ENCODE data around the gene MLXIPL.
"Not testable (repeated sequence)": the region's sequence is repeated elsewhere in the genome, so short reads cannot be mapped to it uniquely, and the experiment has no call there.

Gene MLXIPL

GRCh38 chr7:73611017-73611555, 13.2 kb downstream of the MLXIPL start:
- no peak for DNase-seq

- no peak for DNase-seq
Observed at GRCh38 chr7:73610105-73610504, 14.2 kb downstream of the MLXIPL start.

DNA sequence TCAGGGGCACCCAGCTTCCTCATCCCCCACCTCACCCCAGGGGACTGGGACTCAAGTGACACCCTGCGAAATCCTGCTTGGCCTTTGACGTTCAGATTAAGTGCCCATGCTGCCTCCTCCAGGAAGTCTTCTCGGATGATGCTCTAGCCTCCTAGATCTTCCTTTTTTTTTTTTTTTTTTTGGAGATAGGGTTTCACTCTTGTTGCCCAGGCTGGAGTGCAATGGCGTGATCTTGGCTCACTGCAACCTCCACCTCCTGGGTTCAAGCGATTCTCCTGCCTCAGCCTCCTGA, 16.7 kb downstream of the MLXIPL start:
- DNase-seq: not testable (repeated sequence)

- DNase-seq: peak; percentile 65
Observed at GRCh38 chr7:73606801-73607691, 17.3 kb downstream of the MLXIPL start.

GRCh38 chr7:73605601-73606220, 18.6 kb downstream of the MLXIPL start:
- DNase-seq: no peak

GRCh38 chr7:73602721-73603651, 21.3 kb downstream of the MLXIPL start:
- DNase-seq: no peak

DNA sequence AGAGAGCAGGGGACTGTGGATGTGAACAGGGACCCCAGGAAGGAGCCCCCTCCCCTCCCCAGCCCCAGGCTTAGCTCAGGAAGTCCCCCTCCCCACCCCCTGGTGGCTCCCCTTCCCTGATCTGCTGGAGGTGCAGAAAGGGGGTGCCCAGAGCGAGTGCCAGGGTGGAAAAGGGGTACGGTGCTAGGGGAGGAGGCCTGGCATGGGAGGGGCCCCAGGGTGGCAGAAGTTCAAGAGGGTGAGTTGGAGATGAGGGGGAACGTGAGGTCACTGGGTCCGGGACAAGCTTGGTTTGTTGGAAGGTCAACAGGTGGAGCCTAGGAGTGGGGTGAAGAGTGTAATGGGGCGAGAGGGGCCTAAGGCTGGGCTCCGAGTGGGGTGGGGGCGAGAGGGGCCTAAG, 24.4 kb downstream of the MLXIPL start:
- no peak for DNase-seq

GRCh38 chr7:73599151-73599882, 25.0 kb downstream of the MLXIPL start:
- no peak for DNase-seq

GRCh38 chr7:73597978-73598782, 26.1 kb downstream of the MLXIPL start:
- DNase-seq: no peak

- no peak for DNase-seq
Observed at GRCh38 chr7:73596191-73597065, 27.9 kb downstream of the MLXIPL start.

- no peak for DNase-seq
Observed at GRCh38 chr7:73595358-73595757, 29.0 kb downstream of the MLXIPL start.

DNA sequence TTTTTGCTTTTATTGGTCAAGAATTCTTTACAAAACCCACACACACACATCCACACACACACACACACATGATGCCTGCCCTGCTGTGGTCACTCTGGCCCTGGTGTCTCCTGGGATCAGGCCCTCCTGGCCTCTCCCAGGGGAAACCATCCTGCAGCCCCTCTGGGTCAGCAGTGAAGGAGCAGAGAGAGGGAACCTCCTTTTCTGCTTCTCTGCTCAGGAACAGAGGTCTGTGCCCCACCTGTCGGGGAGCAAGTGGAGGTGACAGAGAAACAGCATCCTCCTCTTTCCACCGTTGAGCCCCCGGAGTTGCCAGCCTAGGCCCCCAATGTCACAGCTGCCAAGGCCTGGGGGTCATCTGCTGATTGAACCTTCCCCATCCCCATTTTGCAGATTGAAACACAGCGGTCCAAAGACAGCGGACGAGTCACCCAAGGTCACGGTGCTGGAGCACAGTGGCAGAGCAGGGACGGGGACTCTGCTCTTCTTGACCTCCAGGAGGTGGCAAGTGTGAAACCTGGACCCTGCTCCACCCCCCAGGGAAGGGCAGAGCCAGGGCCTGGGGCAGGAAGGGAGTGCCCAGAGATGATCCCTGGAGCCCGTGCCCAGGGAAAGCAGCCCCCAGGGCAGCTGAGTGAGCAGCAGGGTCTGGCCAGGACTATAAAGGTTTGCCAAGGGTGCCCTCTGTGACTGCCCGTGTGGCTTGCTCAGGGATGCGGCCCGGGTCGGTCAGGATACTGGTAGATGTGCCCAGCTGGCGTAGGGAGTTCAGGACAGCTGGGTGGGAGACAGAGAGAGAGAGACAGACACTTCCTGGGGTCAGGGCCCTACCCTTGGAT, 30.9 kb downstream of the MLXIPL start:
- no peak for DNase-seq

GRCh38 chr7:73586911-73587310, 37.4 kb downstream of the MLXIPL start:
- DNase-seq: no peak

- no peak for DNase-seq
Observed at GRCh38 chr7:73585196-73585595, 39.1 kb downstream of the MLXIPL start.

- DNase-seq: no peak
Observed at GRCh38 chr7:73582664-73583202, 41.6 kb downstream of the MLXIPL start.

DNA sequence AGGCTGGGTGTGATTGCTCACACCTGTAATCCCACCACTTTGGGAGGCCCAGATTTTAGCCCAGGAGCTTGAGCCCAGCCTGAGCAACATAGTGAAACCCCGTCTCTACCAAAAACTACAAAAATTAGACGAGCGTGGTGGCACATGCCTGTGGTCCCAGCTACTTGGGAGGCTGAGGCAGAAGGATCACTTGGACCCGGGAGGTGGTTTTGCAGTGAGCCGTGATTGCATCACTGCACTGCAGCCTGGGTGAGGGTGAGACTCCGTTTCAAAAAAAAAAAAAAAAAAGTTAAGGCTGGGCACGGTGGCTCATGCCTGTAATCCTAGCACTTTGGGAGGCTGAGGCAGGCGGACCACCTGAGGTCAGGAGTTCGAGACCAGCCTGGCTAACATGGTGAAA, 43.3 kb downstream of the MLXIPL start:
- not testable (repeated sequence) for DNase-seq

DNA sequence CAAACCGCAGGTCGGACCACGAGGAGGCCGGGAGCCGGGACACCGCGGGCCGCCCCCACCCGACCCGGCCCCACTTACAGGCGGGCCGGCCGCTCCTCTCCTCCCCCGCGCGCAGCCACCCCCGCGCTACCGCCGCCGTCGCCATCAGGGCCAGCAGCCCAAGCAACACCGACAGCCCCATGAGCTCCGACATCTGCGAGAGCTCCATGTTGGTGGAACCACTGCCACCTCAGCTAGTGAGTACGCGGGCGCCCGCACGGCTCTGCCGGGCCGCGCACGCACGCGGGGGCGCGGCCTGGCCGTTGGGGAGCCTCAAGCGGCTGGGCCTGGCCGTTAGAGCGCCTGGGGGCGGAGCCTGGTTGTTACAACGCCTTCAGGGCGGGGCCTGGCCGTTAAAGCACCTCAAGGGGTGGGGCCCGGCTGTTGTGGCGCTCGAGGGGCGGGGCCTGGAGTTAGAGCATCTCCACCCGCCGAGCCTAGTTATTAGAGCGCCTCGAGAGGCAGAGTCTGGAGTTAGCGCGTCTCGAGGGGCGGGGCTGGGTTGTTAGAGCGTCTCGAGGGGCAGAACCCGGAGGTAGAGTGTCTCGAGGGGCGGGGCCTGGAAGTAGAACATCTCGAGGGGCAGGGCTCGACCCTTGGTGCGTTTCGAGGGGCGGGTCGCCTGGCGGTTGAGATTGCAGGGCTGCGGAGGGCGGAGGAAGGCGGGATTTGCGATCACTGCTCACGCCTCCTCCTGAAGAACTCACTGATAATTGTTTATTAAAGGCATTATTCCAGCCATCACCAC, 45.8 kb downstream of the MLXIPL start, which contains the start of gene TBL2:
TBL2 (minus strand) TSS at position 238 of the 787 bp plus-strand sequence; CDS start at position 208, 30 bp downstream.
- DNase-seq: peak; percentile 98
